A549 (cell line): ENCODE measurements around the gene C12orf75. TPM values are rescaled to one million over a fixed set of nuclear protein-coding genes. Genes with fewer than 3 reads are reported as not detected.

Experiments
- ATAC-seq, 2 experiments: fragments of 200-7000 bp in 1 of 2; fragments of >200 bp in 1 of 2; cut with Nextera tagmentation in 1 of 2; cut with Tn5 transposase in 1 of 2; 3 replicates each; pipeline versions ENCODE4 v1.8.0 to v1.9.1; 2018 to 2020; ENCODE audit warnings: mild to moderate bottlenecking in 1 of 2, moderate library complexity in 1 of 2
- CTCF ChIA-PET: fragments of 300-600 bp; sonication (Branson Sonifier 250); formaldehyde crosslinking; extraction: SDS; loops from one replicate; lab custom pipeline; 2021; ENCODE audit warnings: antibody characterized with exemption, inconsistent platforms; lab: Yijun Ruan, JAX
- POLR2A ChIA-PET: fragments of 350-600 bp; formaldehyde crosslinking; extraction: SDS; loops from one replicate; lab custom pipeline; 2021; ENCODE audit warnings: antibody characterized with exemption, inconsistent platforms; lab: Yijun Ruan, JAX
- DNase-seq, 2 experiments: peaks; one replicate each; pipeline versions ENCODE4 v3.0.0 to v3.0.0-alpha.2; 2011 to 2016; ENCODE audit warnings: low read depth in 1 of 2, low spot score in 1 of 2
- FAIRE-seq: peaks from 2 replicates; lab custom pipeline; 2011; peaks lifted over from hg19 to GRCh38; lab: Jason Lieb, UNC
- H3K27ac ChIP-seq, 2 experiments: fragments of >200 bp; sonication (Bioruptor Twin); formaldehyde crosslinking; 3 replicates each; pipeline ENCODE4 v1.5.1; 2016 to 2017
- H3K4me1 ChIP-seq: fragments of >200 bp; sonication (Bioruptor Twin); formaldehyde crosslinking; 3 replicates; pipeline ENCODE4 v1.6.1; 2016
- H3K4me2 ChIP-seq: fragments of >200 bp; sonication (Bioruptor Twin); formaldehyde crosslinking; 3 replicates; pipeline ENCODE4 v1.6.1; 2016
- H3K4me3 ChIP-seq: fragments of >200 bp; sonication (Bioruptor Twin); formaldehyde crosslinking; 3 replicates; pipeline ENCODE4 v1.5.1; 2016
- H3K9me3 ChIP-seq: fragments of >200 bp; sonication (Bioruptor Twin); formaldehyde crosslinking; 3 replicates; pipeline ENCODE4 v1.6.1; 2016
- BCL3 ChIP-seq: fragments of >200 bp; sonication (Bioruptor Twin); formaldehyde crosslinking; IDR thresholded peaks from 3 replicates; pipeline ENCODE4 v1.6.1; 2016
- CBX2 ChIP-seq: fragments of 200-600 bp; sonication (generic); IDR thresholded peaks from 2 replicates; pipeline ENCODE4 v1.6.1; 2016; ENCODE audit warnings: low read depth, mild to moderate bottlenecking, borderline replicate concordance
- CBX8 ChIP-seq: fragments of 200-600 bp; sonication (generic); IDR thresholded peaks from 2 replicates; pipeline ENCODE4 v1.6.1; 2016
- CEBPB ChIP-seq, 2 experiments: fragments of >200 bp in 1 of 2; sonication (Bioruptor Twin) in 1 of 2; formaldehyde crosslinking in 1 of 2; IDR thresholded peaks; 2 replicates each; pipeline ENCODE4 v1.6.1; 2012 to 2016
- E2F6 ChIP-seq: IDR thresholded peaks from 2 replicates; pipeline ENCODE4 v1.6.1; 2012; ENCODE audit warnings: low read depth, borderline replicate concordance
- ESRRA ChIP-seq: fragments of 150-350 bp; IDR thresholded peaks from 2 replicates; pipeline ENCODE4 v1.6.1; 2014; ENCODE audit warnings: mild to moderate bottlenecking, low read length, borderline replicate concordance
- FOSL2 ChIP-seq, 2 experiments: fragments of 450-650 bp in 1 of 2; fragments of >200 bp in 1 of 2; sonication (Bioruptor Twin) in 1 of 2; formaldehyde crosslinking; IDR thresholded peaks; 2 replicates each; pipeline versions ENCODE4 v1.5.0 to v1.6.1; 2016 to 2020; ENCODE audit warnings: mild to moderate bottlenecking in 1 of 2, moderate library complexity in 1 of 2
- GATA3 ChIP-seq: IDR thresholded peaks from 2 replicates; pipeline ENCODE4 v1.6.1; 2012; ENCODE audit warnings: borderline replicate concordance
- HEYL ChIP-seq: fragments of 250-450 bp; sonication (Bioruptor Pico); IDR thresholded peaks from 2 replicates; pipeline ENCODE4 v1.8.0; 2021; ENCODE audit warnings: mild to moderate bottlenecking, moderate library complexity
- HOXA7 ChIP-seq: fragments of 250-450 bp; sonication (Bioruptor Pico); IDR thresholded peaks from 2 replicates; pipeline ENCODE4 v1.5.0; 2020; ENCODE audit warnings: mild to moderate bottlenecking, moderate library complexity
- HOXB13 ChIP-seq: fragments of 250-450 bp; sonication (Bioruptor Pico); IDR thresholded peaks from 2 replicates; pipeline ENCODE4 v1.5.0; 2020; ENCODE audit warnings: low read depth, mild to moderate bottlenecking, moderate library complexity
- KDM1A ChIP-seq: fragments of 200-600 bp; sonication (generic); IDR thresholded peaks from 2 replicates; pipeline ENCODE4 v1.6.1; 2016; ENCODE audit warnings: low read depth, mild to moderate bottlenecking
- KDM5A ChIP-seq: fragments of 200-600 bp; sonication (generic); IDR thresholded peaks from 2 replicates; pipeline ENCODE4 v1.6.1; 2016; ENCODE audit warnings: antibody characterized with exemption, mild to moderate bottlenecking
- MAFK ChIP-seq: fragments of 450-650 bp; IDR thresholded peaks from 2 replicates; pipeline ENCODE4 v1.6.1; 2014; ENCODE audit not compliant: partially characterized antibody
- MAZ ChIP-seq: fragments of 150-350 bp; IDR thresholded peaks from 2 replicates; pipeline ENCODE4 v1.6.1; 2014; ENCODE audit warnings: antibody characterized with exemption, low read depth, low read length, borderline replicate concordance
- MYC ChIP-seq: IDR thresholded peaks from 2 replicates; pipeline ENCODE4 v1.6.1; 2012; ENCODE audit warnings: mild to moderate bottlenecking, inconsistent platforms, low read length, improper control_type of control experiment, borderline replicate concordance
- PBX3 ChIP-seq: IDR thresholded peaks from 2 replicates; pipeline ENCODE4 v1.6.1; 2012
- RAD21 ChIP-seq, 2 experiments: fragments of >200 bp in 1 of 2; sonication (Bioruptor Twin) in 1 of 2; formaldehyde crosslinking in 1 of 2; IDR thresholded peaks in 1 of 2; conservative IDR thresholded peaks in 1 of 2; 2 replicates in 1 of 2; 3 replicates in 1 of 2; pipeline ENCODE4 v1.6.1; 2012 to 2018; ENCODE audit warnings: inconsistent platforms in 1 of 2
- RFX5 ChIP-seq: fragments of 450-650 bp; IDR thresholded peaks from 2 replicates; pipeline ENCODE4 v1.7.1; 2014; ENCODE audit warnings: antibody characterized with exemption, mild to moderate bottlenecking, moderate library complexity
- RNF2 ChIP-seq: fragments of 200-600 bp; sonication (generic); IDR thresholded peaks from 2 replicates; pipeline ENCODE4 v1.6.1; 2016; ENCODE audit warnings: low read depth, mild to moderate bottlenecking, antibody characterized with exemption, moderate library complexity, borderline replicate concordance
- SMC3 ChIP-seq: fragments of >200 bp; sonication (Bioruptor Twin); formaldehyde crosslinking; IDR thresholded peaks from 3 replicates; pipeline ENCODE4 v1.6.1; 2018; ENCODE audit warnings: inconsistent platforms
- WGBS: methylation state at CpG from one replicate; pipeline ENCODE4 v1.1.6; 2017; ENCODE audit errors: missing lambda C conversion rate; 5-methylcytosine and 5-hydroxymethylcytosine counted together
- polyA plus RNA-seq, 4 experiments: library from polyadenylated mRNA; depleted of rRNA in 3 of 4; stranded (reverse); fragments of >200 nt; fragmentation: RNase III in 1 of 4; extraction: RNeasy Plus Mini Kit Qiagen cat#74134 plus additional on column Dnase treatment in 1 of 4; gene quantifications; 2 replicates in 3 of 4; 3 replicates in 1 of 4; pipeline ENCODE4 v1.2.3, GENCODE V29; 2011 to 2017
- TF ChIP-seq, protein P1 (sequence below): fragments of 200-600 bp; sonication (generic); IDR thresholded peaks from 2 replicates; pipeline ENCODE4 v1.6.1; 2016; ENCODE audit warnings: antibody characterized with exemption, mild to moderate bottlenecking, moderate library complexity
- TF ChIP-seq, protein P2 (sequence below): IDR thresholded peaks from 2 replicates; pipeline ENCODE4 v1.6.1; 2012
- TF ChIP-seq, protein P3 (sequence below): fragments of 150-350 bp; IDR thresholded peaks from 2 replicates; pipeline ENCODE4 v1.6.1; 2014; ENCODE audit warnings: low read depth, mild to moderate bottlenecking, low read length
- TF ChIP-seq, protein P4 (sequence below): fragments of >200 bp; sonication (Bioruptor Twin); formaldehyde crosslinking; IDR thresholded peaks from 2 replicates; pipeline ENCODE4 v1.6.1; 2016

C12orf75 gene
- polyA plus RNA-seq, 2 of the 4 experiments (the other 2 are of a cell fraction) = 210 to 298 TPM

- TF ChIP-seq, protein P1, sequence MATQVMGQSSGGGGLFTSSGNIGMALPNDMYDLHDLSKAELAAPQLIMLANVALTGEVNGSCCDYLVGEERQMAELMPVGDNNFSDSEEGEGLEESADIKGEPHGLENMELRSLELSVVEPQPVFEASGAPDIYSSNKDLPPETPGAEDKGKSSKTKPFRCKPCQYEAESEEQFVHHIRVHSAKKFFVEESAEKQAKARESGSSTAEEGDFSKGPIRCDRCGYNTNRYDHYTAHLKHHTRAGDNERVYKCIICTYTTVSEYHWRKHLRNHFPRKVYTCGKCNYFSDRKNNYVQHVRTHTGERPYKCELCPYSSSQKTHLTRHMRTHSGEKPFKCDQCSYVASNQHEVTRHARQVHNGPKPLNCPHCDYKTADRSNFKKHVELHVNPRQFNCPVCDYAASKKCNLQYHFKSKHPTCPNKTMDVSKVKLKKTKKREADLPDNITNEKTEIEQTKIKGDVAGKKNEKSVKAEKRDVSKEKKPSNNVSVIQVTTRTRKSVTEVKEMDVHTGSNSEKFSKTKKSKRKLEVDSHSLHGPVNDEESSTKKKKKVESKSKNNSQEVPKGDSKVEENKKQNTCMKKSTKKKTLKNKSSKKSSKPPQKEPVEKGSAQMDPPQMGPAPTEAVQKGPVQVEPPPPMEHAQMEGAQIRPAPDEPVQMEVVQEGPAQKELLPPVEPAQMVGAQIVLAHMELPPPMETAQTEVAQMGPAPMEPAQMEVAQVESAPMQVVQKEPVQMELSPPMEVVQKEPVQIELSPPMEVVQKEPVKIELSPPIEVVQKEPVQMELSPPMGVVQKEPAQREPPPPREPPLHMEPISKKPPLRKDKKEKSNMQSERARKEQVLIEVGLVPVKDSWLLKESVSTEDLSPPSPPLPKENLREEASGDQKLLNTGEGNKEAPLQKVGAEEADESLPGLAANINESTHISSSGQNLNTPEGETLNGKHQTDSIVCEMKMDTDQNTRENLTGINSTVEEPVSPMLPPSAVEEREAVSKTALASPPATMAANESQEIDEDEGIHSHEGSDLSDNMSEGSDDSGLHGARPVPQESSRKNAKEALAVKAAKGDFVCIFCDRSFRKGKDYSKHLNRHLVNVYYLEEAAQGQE = no peak
- TF ChIP-seq CBX2 = no peak
- TF ChIP-seq CBX8 = no peak
- TF ChIP-seq HEYL (CRISPR knock-in tag) = no peak
- no peak for TF ChIP-seq MAFK
- no peak for TF ChIP-seq KDM5A
- TF ChIP-seq KDM1A = no peak
- TF ChIP-seq E2F6 = no peak
- TF ChIP-seq ESRRA = no peak
- peak; percentile 87 for TF ChIP-seq GATA3
These were observed 26.7 kb downstream of the C12orf75 start (continued) for GRCh38 chr12:105357162-105357691.

DNA sequence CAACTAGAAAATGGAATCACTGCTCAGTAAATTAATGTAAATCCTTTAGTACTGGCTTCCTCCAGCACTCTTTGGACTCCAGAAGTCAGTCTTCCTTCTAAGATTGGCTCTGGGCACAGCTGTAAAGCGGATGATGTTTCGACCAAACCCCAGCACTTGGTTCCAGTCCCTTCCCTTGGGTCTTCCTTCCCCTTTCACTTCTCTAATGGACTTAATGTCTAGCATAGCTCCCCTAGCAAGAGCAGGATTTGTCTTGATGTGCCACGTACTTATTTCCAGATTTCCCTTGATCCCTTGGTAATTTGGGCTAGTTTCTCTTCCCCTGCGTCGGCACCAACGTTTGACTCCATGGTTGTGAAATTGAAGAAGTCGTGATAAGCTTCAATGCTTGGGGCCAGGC, 28.3 kb downstream of the C12orf75 start:
- ATAC-seq (no peak), FAIRE-seq (no peak), DNase-seq (no peak)
- Histone ChIP-seq H3K27ac (peak overlapping the region; percentile 36 to 80; a peak in 5 of 6 replicates), H3K4me3 (no peak overlapping the region), H3K4me2 (no peak overlapping the region), H3K4me1 (peaks cover 57% of the 10 kb centered on the region), H3K9me3 (no peaks in the 10 kb centered on the region)
- no peak for TF ChIP-seq GATA3
- ChIA-PET POLR2A (interaction anchor here (0.8 to 3.1 kb wide), 2 partner anchors 9 to 123 kb away, joined by 3 to 21 read pairs; partner anchors contain the start of gene APPL2), CTCF (interaction anchor here (1.0 kb wide), 1 partner anchor 24 kb away, joined by 3 read pairs; no protein-coding TSS in a partner anchor)
- WGBS = 94% methylated on average over 7 of the region's 7 CpGs

DNA sequence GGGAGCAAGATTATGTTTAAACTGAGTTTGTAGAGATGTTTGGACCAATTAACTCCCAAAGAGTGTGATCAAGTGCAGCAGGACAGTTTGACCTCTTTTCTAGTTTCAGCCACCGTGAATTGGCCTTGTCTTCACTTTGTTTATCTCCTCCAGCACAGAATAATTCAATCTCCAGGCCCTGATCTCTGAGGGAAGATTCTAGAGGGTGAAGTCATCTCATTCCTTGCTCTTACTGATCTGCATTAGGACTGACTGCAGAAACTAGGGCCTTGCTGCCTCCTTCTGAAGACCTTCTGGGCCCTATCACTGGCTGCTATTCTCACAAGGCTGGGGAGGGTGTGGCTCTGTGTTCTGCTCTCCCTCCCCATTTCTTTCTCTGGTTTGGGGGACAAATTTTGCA, 29.4 kb downstream of the C12orf75 start:
- Histone ChIP-seq H3K27ac (peak overlapping the region in 1 of 2 experiments; percentile 42; a peak in 2 of 6 replicates), H3K4me1 (peaks cover 48% of the 10 kb centered on the region), H3K4me3 (no peak overlapping the region), H3K4me2 (no peak overlapping the region), H3K9me3 (no peaks in the 10 kb centered on the region)
- ChIA-PET CTCF (interaction anchor here (0.5 to 1.7 kb wide), 3 partner anchors 20 to 77 kb away, joined by 3 to 4 read pairs (median 3); no protein-coding TSS in a partner anchor), POLR2A (no interaction called here)
- DNase-seq (no peak), FAIRE-seq (no peak), ATAC-seq (no peak)
- WGBS = 88% methylated on average over 1 of the region's 1 CpG
- TF ChIP-seq HOXB13 (CRISPR knock-in tag) = no peak
- TF ChIP-seq, protein P2, sequence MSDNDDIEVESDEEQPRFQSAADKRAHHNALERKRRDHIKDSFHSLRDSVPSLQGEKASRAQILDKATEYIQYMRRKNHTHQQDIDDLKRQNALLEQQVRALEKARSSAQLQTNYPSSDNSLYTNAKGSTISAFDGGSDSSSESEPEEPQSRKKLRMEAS = no peak
- TF ChIP-seq, protein P3, sequence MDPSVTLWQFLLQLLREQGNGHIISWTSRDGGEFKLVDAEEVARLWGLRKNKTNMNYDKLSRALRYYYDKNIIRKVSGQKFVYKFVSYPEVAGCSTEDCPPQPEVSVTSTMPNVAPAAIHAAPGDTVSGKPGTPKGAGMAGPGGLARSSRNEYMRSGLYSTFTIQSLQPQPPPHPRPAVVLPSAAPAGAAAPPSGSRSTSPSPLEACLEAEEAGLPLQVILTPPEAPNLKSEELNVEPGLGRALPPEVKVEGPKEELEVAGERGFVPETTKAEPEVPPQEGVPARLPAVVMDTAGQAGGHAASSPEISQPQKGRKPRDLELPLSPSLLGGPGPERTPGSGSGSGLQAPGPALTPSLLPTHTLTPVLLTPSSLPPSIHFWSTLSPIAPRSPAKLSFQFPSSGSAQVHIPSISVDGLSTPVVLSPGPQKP = no peak
- no peak for TF ChIP-seq FOSL2 (IDR thresholded peaks at IDR 0.05)
- TF ChIP-seq FOSL2 (CRISPR knock-in tag; IDR thresholded peaks at IDR 0.05) = no peak
- TF ChIP-seq HOXA7 (CRISPR knock-in tag) = no peak
- no peak for TF ChIP-seq BCL3
- no peak for TF ChIP-seq RNF2
- TF ChIP-seq KDM1A = no peak
- no peak for TF ChIP-seq MYC
- no peak for TF ChIP-seq CEBPB (IDR thresholded peaks at IDR 0.05)
- no peak for TF ChIP-seq RFX5
- TF ChIP-seq, protein P4, sequence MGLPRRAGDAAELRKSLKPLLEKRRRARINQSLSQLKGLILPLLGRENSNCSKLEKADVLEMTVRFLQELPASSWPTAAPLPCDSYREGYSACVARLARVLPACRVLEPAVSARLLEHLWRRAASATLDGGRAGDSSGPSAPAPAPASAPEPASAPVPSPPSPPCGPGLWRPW = no peak
- no peak for TF ChIP-seq MAZ
- no peak for TF ChIP-seq RAD21 (conservative IDR thresholded peaks at IDR 0.05 in 1 of 2, IDR thresholded peaks at IDR 0.05 in 1 of 2)
- TF ChIP-seq SMC3 = no peak
- no peak for TF ChIP-seq PBX3
